Thymus (tissue), 11 donors: Measurements from ENCODE around the gene GIT2. TPM values are rescaled to one million over a fixed set of nuclear protein-coding genes. Genes with fewer than 3 reads are reported as not detected.
"Not testable (repeated sequence)": the region's sequence is repeated elsewhere in the genome, so short reads cannot be mapped to it uniquely, and the experiment has no call there.

Experiments used
- DNase-seq, 9 donors: peaks; one replicate each; pipeline ENCODE4 v3.0.0-alpha.2; 2013; ENCODE audit warnings: low spot score in 9 of 9, low read depth in 6 of 9, missing footprints in 1 of 9
- H3K27ac ChIP-seq, 2 donors: one replicate each; pipeline ENCODE4 v1.5.1; 2013; ENCODE audit warnings: control low read depth in 1 of 2, low read depth in 1 of 2, low read length in 1 of 2, mild to moderate bottlenecking in 1 of 2, moderate library complexity in 1 of 2
- H3K27me3 ChIP-seq, 2 donors: one replicate each; pipeline ENCODE4 v1.5.1; 2013; ENCODE audit warnings: low read length in 1 of 2; ENCODE audit not compliant: control insufficient read depth in 2 of 2, insufficient read depth in 1 of 2
- H3K36me3 ChIP-seq, 2 donors: one replicate each; pipeline ENCODE4 v1.5.1; 2013; ENCODE audit warnings: low read length in 1 of 2, mild to moderate bottlenecking in 1 of 2, moderate library complexity in 1 of 2; ENCODE audit not compliant: control insufficient read depth in 2 of 2, insufficient read depth in 2 of 2
- H3K4me1 ChIP-seq, 2 donors: one replicate each; pipeline ENCODE4 v1.5.1; 2013; ENCODE audit warnings: low read length in 2 of 2; ENCODE audit not compliant: control insufficient read depth in 2 of 2, insufficient read depth in 2 of 2
- H3K4me3 ChIP-seq, 2 donors: one replicate each; pipeline ENCODE4 v1.5.1; 2013; ENCODE audit warnings: low read length in 2 of 2, control low read depth in 1 of 2, mild to moderate bottlenecking in 1 of 2
- H3K9me3 ChIP-seq, 2 donors: one replicate each; pipeline ENCODE4 v1.5.1; 2013; ENCODE audit warnings: low read length in 1 of 2, mild to moderate bottlenecking in 1 of 2; ENCODE audit not compliant: control insufficient read depth in 2 of 2, insufficient read depth in 1 of 2
- WGBS: extraction: QIAGEN DNeasy Blood & Tissue Kit; methylation state at CpG from one replicate; pipeline ENCODE4 v1.1.7; 2013; 5-methylcytosine and 5-hydroxymethylcytosine counted together
- polyA plus RNA-seq: library from polyadenylated mRNA; stranded (reverse); fragments of 200-250 nt; gene quantifications from one replicate; pipeline ENCODE4 v1.2.3, GENCODE V29; 2013
- total RNA-seq: library from RNA; stranded (reverse); fragments of 120-200 nt; gene quantifications from one replicate; pipeline ENCODE4 v1.2.4, GENCODE V29; 2013
- donor health status: healthy.

GIT2 gene
- total and polyA plus RNA-seq, 2 donors: 37.6 to 41.9 TPM

DNA sequence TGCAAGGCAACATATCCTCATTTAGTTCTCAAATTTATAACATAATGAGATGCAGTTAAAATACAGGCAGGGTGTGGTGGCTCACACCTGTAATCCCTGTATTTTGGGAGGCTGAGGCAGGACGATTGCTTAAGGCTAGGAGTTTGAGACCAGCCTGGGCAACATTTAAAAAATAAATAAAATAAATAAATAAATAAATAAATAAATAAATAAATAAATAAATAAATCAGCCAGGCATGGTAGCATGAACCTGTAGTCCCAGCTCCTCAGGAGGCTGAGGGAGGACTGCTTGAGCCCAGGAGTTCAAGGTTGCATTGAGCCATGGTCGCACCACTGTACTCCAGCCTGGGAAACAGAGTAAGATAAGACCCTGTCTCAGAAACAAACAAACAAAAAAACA is 56.7 kb downstream of the GIT2 start:
- 98% methylated on average over 2 of the region's 2 CpGs for WGBS
- Histone ChIP-seq H3K4me1 (no peaks in the 10 kb centered on the region), H3K36me3 (peaks cover 53 to 62% of the 10 kb centered on the region in 2 donors), H3K27ac (no peak overlapping the region), H3K27me3 (no peaks in the 10 kb centered on the region), H3K9me3 (no peaks in the 10 kb centered on the region), H3K4me3 (no peak overlapping the region)
- DNase-seq: no peak

DNA sequence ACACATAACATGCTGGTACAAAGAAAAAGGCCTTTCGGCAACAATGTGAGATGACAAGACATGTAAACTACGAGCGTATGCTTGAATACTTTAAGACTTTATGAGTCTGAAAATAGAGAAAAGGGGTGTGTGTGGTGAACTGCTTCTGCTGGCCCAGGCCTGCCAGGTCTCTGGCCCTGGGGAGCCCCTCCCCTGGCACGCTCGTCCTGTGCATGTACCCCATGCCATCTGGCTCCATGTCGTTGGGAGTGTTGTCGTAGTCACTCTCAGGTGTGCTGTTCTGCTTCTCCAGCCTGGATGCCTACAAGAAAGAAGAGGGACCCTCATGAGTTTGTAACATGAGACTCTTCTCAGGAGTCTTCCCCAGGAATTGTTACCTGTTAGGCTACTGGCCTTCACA is 57.2 kb downstream of the GIT2 start:
- Histone ChIP-seq H3K36me3 (peaks cover 54 to 62% of the 10 kb centered on the region in 2 donors), H3K27ac (no peak overlapping the region), H3K4me1 (no peaks in the 10 kb centered on the region), H3K9me3 (no peaks in the 10 kb centered on the region), H3K27me3 (no peaks in the 10 kb centered on the region), H3K4me3 (no peak overlapping the region)
- no peak for DNase-seq
- 96% methylated on average over 7 of the region's 7 CpGs for WGBS

DNA sequence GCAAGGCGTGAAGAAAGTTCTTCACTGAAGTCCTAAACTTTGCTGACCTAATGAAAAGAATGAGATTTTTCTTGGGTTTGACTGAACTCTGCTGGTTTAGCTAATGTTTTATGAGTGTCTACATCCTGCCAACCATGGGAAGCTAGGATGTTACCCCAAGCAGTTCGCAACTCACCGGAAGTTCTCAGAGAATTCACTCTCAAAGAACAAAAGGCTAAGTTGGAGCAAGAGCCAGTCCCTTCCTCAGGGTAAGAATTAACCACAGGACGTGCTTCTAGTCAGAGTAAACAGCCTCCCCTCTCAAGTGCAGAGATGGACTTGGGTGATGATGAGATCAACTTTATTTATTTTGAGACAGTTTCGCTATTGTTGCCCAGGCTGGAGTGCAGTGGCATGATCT is 58.8 kb downstream of the GIT2 start:
- no peak for DNase-seq
- no peaks in the 10 kb centered on the region for H3K9me3 ChIP-seq
- no peaks in the 10 kb centered on the region for H3K27me3 ChIP-seq
- no peaks in the 10 kb centered on the region for H3K4me1 ChIP-seq
- WGBS: 98% methylated on average over 5 of the region's 5 CpGs
- no peak overlapping the region for H3K4me3 ChIP-seq
- H3K36me3 ChIP-seq: peaks cover 64 to 69% of the 10 kb centered on the region in 2 donors
- no peak overlapping the region for H3K27ac ChIP-seq

DNA sequence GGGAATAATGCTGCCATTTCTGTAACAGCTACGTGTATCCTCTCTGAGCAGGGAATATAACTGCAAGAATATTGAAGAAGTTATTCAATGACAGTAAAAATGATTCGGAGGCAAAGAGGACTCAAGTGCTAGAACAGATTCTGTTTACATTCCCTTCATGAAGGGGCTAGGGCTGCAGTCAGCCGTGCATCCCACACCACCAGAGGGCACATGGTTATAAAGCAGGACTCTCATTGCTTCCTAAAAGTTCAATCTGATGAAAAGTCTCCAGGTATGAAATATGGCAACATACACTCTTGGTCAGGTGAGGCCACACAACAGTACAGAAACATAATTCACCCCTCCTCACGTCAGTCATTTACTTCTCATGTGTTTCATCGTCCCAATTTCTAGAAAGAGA is 62.1 kb downstream of the GIT2 start:
- no peaks in the 10 kb centered on the region for H3K27me3 ChIP-seq
- H3K4me1 ChIP-seq: no peaks in the 10 kb centered on the region
- 96% methylated on average over 5 of the region's 5 CpGs for WGBS
- no peaks in the 10 kb centered on the region for H3K9me3 ChIP-seq
- peaks cover 80 to 82% of the 10 kb centered on the region in 2 donors for H3K36me3 ChIP-seq
- DNase-seq: no peak
- no peak overlapping the region for H3K27ac ChIP-seq
- H3K4me3 ChIP-seq: no peak overlapping the region

DNA sequence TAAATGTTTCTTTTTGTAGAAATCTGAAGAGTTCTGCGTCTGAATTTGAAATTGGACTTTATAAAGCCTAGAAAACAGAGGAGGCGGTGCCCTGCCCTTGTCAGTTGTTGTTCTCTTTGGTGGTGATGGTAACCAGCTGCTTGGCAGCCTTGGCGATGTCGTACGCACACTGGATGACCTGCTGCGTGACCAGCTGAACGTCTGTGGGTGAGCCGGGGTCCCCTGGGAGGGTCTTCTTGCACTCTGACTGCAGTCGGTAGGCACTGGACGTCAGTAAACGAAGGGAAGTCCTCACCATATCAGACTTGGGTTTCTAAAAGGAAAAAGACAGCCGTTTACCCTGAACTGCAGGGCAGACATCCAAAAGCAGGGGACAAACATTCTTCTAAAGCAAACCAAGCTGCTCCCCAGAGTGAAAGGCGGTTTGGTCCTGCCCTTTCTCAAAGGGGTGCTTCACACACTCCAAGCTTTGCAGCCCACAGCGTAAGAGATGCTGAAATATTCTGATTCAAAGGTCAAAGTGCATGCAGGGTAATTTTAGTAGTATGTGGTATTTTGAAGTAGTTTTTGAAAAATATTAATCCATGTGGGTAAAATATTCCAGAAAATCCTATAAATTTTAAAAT is 63.2 kb downstream of the GIT2 start:
- WGBS: 98% methylated on average over 14 of the region's 14 CpGs
- no peaks in the 10 kb centered on the region for H3K27me3 ChIP-seq
- H3K9me3 ChIP-seq: no peaks in the 10 kb centered on the region
- no peak overlapping the region for H3K4me3 ChIP-seq
- H3K36me3 ChIP-seq: peaks cover 73 to 74% of the 10 kb centered on the region in 2 donors
- H3K4me1 ChIP-seq: no peaks in the 10 kb centered on the region
- no peak for DNase-seq
- H3K27ac ChIP-seq: no peak overlapping the region

DNA sequence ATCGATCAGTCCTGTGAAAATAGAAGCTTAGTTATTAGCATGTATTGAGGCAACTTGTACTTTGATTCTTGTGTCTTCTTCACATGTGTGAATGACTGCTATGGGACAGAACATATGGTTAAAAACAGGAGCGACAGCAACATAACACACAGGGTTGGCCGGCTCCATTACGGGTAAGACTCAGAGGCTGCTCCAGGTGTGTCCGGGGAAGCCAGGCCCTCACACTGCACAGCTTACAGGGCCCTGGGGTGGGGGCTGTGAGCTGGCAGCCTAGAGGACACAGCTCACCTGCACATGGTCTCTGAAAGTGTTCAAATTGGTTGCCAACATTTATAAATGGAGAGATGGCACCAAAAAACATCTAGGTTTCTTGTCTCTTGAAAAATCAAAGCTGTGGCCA is 65.0 kb downstream of the GIT2 start:
- Histone ChIP-seq H3K4me3 (no peak overlapping the region), H3K9me3 (no peaks in the 10 kb centered on the region), H3K27ac (no peak overlapping the region), H3K4me1 (no peaks in the 10 kb centered on the region), H3K27me3 (no peaks in the 10 kb centered on the region), H3K36me3 (peaks cover 62 to 69% of the 10 kb centered on the region in 2 donors)
- WGBS: over 99% methylated on average over 5 of the region's 5 CpGs
- DNase-seq: no peak

DNA sequence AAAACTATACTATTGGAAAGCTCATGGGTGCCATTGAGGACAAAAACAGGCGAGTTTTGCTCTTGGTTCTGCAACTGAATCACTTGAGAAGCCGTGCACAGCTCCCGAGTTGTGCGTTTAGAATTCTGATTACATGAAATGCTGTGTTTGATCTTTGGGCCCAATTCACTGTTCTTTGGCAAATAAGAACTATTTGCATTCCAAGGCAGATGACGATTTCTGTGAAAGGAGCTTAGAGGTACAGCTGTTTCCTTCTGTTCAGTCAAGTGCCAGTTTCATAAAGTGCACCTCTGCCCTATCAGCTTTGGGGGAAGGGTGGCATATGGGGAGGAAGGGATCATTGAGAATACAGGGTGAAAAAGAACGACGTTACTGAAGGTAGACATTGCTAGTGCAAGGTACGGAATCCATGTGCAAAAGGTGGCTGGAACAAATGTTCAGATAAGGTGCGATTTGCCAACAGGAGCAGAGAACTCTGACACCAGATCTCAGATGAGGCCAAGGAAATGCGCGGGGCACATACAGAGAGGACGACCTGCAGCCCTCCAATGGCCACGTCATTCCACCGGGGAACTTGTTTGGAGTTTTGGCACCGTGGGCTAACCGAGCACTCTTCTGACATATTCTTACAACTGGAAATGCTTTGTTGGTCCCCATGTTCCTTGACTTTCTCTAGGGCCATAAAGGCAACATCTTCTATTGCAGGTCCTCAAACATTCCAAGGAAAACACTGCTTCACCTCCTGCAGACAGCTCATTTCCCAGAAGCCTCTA is 66.0 kb downstream of the GIT2 start:
- no peak overlapping the region for H3K4me3 ChIP-seq
- peaks cover 57 to 62% of the 10 kb centered on the region in 2 donors for H3K36me3 ChIP-seq
- no peaks in the 10 kb centered on the region for H3K9me3 ChIP-seq
- H3K27me3 ChIP-seq: no peaks in the 10 kb centered on the region
- DNase-seq: no peak
- no peak overlapping the region for H3K27ac ChIP-seq
- no peaks in the 10 kb centered on the region for H3K4me1 ChIP-seq
- WGBS: 93% methylated on average over 16 of the region's 16 CpGs

DNA sequence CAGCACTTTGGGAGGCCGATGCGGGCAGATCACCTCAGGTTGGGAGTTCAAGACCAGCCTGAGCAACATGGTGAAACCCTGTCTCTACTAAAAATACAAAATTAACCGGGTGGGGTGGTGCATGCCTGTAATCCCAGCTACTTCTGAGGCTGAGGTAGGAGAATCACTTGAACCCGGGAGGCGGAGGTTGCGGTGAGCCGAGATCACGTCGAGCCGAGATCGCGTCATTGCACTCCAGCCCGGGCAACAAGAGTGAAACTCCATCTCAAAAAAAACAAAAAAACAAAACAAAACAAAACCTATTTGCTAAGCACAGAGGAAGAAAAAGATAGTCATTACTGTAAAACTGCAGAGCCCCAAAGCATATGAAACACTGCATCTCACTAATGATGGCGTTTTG is 66.8 kb downstream of the GIT2 start:
- not testable (repeated sequence) for H3K4me3 ChIP-seq, H3K4me1 ChIP-seq, DNase-seq, H3K27me3 ChIP-seq, H3K27ac ChIP-seq, H3K9me3 ChIP-seq
- WGBS: 98% methylated on average over 14 of the region's 14 CpGs
- H3K36me3 ChIP-seq: peaks cover 51 to 54% of the 10 kb centered on the region in 2 donors

DNA sequence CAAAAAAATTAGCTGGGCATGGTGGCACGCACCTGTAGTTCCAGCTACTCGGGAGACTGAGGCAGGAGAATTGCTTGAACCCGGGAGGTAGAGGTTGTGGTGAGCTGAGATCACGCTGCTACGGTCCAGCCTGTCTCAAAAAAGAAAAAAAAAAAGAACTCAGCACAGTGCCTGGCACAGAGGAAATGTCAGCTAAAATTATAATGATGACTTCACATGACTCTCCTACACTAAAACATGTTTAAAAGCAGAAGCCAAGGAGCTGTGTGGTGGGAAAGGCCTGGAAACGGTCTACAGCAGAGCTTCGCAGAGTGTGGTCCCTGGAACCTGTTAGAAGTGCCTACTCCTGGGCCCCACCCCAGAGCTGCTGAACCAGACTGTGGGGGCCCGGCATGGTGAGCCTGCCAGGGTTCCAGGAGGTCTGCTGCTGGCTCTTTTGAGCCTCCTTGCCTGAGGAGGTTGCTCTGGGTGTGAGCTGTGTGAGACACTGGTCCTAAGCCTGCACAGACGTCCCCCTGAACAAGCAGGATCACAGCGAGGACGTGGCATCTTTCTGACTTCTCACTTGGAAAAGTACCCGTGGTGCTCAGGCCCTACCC is 68.0 kb downstream of the GIT2 start:
- WGBS: 97% methylated on average over 12 of the region's 12 CpGs
- H3K9me3 ChIP-seq: no peaks in the 10 kb centered on the region
- no peak overlapping the region for H3K4me3 ChIP-seq
- no peaks in the 10 kb centered on the region for H3K4me1 ChIP-seq
- no peaks in the 10 kb centered on the region for H3K27me3 ChIP-seq
- H3K36me3 ChIP-seq: peaks cover 45% of the 10 kb centered on the region in 2 donors
- no peak for DNase-seq
- H3K27ac ChIP-seq: no peak overlapping the region
